DMS79 (cell line): ENCODE results near the gene NACC1.
"Not testable (repeated sequence)": the region's sequence is repeated elsewhere in the genome, so short reads cannot be mapped to it uniquely, and the experiment has no call there.

ENCODE experiments used
- DNase-seq: peaks from one replicate; lab custom pipeline; 2025; lab: John Stamatoyannopoulos, UW

Gene NACC1

DNA sequence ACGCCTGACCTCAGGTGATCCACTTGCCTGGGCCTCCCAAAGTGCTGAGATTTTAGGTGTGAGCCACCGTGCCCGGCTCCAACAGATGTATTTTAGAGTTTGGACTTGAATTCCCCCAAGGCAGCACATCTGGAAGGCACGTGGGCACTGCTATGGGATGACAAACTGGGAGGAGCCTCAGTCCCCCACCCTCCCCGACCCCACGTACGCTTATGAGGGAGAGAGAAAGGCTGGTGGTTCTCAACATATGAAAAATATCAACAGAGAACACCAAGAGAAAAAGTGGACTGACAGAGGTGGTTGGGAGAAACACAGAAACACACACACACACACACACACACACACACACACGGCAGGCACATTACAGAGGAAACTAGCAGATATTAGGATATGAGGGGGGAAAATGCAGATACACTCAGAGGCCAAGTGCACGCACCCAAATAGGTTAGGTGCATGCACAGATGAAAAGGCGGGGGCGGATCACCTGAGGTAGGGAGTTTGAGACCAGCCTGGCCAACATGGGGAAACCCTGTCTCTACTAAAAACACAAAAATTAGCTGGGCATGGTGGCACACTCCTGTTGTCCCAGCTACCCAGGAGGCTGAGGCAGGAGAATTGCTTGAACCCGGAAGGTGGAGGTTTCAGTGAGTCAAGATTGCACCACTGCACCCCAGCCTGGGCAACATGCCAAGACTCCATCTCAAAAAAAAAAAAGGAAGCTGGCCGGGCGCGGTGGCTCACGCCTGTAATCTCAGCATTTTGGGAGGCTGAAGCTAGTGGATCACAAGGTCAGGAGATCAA lies 28.9 kb downstream of the NACC1 start:
- DNase-seq, result no peak

GRCh38 chr19:13149173-13149627 lies 31.1 kb downstream of the NACC1 start:
- not testable (repeated sequence) for DNase-seq

DNA sequence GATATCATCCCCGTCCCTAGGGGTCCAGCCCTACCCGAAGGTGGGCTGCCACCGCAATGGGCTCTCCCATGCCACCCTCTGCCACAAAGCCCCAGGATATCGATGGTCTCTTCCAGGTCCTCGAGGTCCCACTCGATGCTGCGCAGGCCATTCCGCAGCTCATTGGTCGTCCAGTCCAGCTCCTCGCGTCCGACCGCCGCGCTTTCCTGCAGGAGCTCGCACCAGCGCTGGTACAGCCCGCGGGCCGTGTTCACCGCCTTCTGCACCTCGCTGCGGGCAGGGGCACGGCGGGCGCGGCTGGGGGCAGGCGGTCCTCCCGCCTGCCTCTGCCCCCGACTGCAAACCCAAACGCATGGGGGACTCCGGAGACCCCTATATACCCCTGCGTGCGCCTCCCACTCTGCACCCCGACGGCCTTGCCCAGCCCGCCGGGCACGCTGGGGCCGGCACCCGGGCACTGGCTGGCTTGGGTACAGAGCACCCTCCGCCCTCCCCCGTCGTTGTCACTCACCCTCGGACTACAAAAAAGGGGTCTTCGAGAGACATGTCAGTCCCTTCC lies 31.6 kb downstream of the NACC1 start:
- DNase-seq, result peak; percentile 44

- DNase-seq, result peak; percentile 82
Measured at GRCh38 chr19:13150187-13150930, 32.3 kb downstream of the NACC1 start, which contains the start of the genes IER2 and STX10. TSS of gene IER2 (plus strand) at chr19:13150411. CDS start at chr19:13153187, 2,776 bp downstream. TSS of gene STX10 (minus strand) at chr19:13150375. CDS start at chr19:13150173, 202 bp downstream.

- DNase-seq, result no peak
Measured at GRCh38 chr19:13150931-13151604, 33.0 kb downstream of the NACC1 start.

DNA sequence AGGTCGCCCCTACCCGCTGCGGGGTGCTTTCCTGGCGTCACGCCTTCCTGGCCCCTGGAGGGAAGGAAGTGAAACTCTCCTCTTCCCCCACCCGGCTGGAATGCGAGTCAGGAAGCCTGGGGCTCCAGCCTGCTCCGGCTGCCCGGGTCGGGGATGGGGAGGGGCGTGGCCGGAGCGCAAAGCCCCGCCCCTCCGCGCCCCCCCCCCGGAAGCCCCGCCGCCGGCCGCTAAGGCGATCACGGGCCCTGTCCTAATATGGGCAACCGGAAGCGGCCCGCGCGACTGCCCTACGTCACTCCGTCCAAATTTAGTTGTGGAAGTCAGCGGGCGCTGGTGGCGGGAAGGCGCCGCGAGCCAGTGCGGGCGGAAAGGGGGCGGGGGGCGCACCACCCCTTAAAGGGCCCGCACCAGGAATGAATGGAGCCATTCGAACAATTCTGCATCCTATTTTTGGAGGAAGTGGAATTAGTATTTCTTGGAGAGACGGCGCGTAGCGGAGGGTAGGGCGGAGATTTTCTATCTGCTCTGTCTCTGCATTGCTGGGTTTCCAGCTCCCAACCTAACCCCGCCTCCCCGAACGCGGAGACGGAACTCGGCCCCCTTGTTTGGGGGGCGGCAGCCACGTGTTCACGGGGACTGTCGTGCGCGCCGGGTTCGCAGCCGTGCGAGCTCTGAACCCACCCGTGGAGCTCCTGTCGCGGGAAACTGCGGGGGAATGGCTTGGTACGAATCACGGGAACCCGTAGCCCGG lies 33.7 kb downstream of the NACC1 start:
- peak; percentile 91 for DNase-seq

- no peak for DNase-seq
Measured at GRCh38 chr19:13152356-13152973, 34.4 kb downstream of the NACC1 start.

DNA sequence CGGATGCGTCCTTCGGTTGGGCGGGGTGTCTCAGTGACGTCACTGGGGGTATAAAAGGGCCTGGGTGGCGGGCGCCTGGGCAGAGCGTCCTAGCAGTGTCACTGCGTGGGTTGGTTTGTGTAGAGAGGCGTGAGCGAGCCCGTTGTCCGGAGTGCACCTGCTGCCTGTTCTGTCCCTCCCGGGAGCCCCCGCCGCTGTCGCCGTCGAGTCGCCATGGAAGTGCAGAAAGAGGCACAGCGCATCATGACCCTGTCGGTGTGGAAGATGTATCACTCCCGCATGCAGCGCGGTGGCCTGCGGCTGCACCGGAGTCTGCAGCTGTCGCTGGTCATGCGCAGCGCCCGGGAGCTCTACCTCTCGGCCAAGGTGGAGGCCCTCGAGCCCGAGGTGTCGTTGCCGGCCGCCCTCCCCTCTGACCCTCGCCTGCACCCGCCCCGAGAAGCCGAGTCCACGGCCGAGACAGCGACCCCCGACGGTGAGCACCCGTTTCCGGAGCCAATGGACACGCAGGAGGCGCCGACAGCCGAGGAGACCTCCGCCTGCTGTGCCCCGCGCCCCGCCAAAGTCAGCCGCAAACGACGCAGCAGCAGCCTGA lies 35.0 kb downstream of the NACC1 start:
- DNase-seq, result peak; percentile 83

- DNase-seq, result no peak
Measured at GRCh38 chr19:13153569-13154240, 35.6 kb downstream of the NACC1 start.

- DNase-seq, result peak; percentile 50
Measured at GRCh38 chr19:13154241-13154778, 36.2 kb downstream of the NACC1 start.

DNA sequence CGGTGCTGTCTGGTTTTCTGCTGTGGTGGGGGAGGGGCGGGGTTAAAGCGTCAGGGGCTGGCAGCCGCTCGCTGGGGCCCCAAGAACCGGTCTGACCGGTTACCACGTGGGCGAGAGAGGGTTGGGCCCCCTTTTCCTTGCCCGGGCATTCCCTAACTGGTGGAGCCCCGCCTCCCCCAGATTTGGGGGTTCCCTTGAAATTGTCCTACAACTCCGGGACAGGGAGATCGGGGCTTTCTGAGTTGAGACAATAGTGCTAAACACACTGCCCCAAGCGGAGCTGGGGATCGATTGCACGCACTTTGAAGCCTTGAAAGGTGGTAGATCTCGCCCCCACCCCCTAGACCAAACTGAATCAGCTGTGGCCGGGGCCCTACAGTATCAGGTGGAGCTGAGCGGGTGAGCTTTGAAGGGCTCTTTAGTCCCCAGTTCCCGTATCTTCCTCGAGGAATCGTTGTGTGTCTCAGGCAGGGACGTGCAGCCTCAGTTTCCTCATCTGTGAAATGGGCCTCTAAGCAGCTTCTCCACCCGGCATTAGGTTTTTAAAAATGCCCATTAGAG lies 36.9 kb downstream of the NACC1 start:
- DNase-seq, result peak; percentile 78

DNA sequence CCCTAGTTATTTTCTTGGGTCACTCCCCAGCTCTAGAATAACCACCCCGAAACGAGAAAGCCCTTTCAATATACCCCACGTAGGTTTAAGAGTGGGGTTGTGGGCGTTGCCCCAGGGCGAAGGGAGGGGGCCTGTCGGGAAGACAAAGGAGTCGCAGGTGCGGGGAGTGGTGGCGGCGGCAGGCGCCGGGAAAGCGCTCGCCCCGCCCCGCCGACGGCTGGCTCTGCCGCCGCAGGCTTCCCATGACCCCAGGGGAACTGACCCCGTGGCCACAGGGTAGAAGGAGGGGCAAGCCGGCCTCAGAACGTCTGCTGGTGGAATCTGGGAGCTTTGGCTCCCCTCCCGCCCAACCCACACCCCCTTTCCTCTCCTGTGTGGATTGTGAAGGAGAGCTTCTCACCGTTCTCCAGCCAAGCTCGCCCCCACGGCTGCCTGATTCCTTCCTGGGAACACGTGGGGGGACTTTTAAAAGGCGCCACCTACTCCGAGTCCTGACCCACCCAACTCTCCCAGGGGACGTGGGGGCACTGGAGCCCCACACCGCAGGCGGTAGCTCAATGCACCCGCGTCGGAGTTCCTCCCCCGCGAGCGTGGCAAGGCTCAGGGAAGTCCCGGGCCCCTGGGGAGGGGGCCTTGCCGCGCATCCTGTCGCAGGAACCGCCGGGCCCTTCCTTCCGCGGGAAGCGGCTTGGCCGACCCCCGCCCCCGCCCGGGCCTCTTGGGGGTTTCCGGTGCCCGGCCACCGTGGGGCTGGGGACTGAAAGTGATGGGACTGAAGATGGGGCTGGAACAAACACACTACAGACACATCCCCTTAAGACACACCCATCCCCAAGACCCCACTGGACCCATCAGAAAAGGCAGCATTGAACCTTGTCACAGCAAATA lies 37.7 kb downstream of the NACC1 start:
- DNase-seq, result peak; percentile 73

- DNase-seq, result no peak
Measured at GRCh38 chr19:13159713-13160112, 41.6 kb downstream of the NACC1 start.

GRCh38 chr19:13160557-13160956 lies 42.5 kb downstream of the NACC1 start:
- DNase-seq, result no peak

GRCh38 chr19:13162724-13163608 lies 44.9 kb downstream of the NACC1 start:
- DNase-seq, result peak; percentile 97

DNA sequence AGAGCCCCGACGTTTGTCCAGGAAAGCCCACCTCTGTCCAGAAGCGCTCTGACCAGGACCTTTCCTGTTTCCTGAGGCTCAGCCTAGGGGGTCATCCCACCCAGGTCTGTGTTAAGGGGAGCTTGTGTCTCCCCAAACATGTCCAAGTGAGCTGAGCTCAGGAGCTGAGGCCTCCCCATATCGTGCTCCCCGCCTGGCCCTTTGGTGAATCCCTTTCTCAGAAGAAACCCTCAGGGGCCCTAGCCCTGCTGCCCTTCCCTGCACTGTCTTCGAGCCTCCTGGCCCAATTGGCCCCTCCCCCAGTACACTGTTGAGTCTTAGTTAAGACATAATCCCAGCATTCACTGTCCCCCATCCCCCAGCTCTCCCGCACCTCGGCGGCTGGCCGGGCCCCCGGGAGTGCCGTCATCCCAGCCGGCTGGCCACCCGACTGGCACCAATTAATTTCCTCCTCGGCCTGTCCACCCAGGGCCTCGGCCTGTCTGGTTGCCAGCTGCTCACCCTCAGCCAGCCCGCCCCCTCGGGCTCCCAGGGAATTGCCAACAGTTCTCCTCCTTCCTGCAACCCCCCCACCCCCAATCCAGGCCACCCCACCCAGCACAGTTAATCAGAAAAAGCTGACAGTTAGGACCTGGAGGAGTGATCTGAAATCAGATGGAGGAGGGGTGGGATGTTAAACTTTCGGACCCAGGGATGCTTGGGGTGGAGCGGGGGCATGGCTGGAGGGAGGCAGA lies 45.7 kb downstream of the NACC1 start:
- DNase-seq, result peak; percentile 60
